ENCODE results near the gene NTN5.
"Not testable (repeated sequence)": the region's sequence is repeated elsewhere in the genome, so short reads cannot be mapped to it uniquely, and the experiment has no call there.

Gene NTN5

DNA sequence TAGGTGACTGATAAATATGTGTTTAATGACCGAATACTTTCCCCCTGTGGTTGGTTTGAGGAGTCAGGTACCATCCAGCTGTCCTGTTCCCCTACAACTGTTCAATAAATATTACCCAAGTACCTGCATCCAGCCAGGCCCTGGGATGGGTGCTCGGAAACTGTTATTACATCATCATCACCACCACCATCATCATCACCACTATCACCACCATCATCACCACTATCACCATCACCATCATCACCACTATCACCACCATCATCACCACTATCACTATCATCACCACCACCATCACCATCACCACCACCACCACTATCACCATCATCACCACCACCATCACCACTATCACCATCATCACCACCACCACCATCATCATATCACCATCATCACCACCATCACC, 4.1 kb downstream of the NTN5 start:
- TF ChIP-seq ZNF274 (IDR thresholded peaks at IDR 0.05; ENCODE audit: low read depth, low read length), result no peak
- no peak overlapping the region for H3K4me3 ChIP-seq (ENCODE audit: low read length)

DNA sequence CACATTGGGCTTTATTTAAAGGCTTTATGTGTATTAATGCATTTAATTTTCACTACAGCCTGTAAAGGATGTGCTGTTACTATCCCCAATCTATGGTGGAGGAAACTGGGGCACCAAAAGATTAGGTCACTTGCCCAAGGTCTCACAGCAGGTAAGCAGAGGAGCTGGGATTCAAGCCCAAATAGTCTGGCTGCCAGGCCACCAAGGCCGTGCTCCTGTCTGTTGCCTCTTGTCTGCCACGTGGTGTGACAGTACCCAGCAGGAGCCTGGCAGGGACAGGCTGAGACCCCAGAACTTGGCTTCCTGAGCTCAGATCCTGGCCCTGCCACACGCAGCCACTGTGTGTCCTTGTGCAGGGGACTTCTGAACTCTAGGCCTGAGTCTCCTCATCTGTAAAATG, 4.5 kb downstream of the NTN5 start:
- no peak for TF ChIP-seq ZNF274 (IDR thresholded peaks at IDR 0.05; ENCODE audit: low read depth, low read length)
- no peak overlapping the region for H3K4me3 ChIP-seq (ENCODE audit: low read length)

DNA sequence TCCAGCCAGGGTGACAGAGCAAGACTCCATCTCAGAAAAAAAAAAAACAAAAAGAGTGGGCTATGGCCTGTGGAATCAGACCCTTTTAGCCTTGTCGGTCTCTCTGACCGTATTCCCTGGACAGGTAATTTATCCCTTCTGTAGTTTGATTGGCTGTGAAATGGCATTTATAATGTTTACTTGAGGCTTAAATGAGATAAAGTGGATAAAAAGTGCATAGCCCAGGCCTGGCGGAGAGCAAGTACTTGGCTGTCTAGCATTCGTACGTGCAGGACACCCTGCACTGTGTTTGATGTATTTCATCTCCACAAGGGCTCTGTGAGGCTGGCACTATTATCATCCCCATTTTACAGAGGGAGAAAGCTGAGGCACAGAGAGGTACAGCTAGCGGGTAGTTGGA, 7.0 kb downstream of the NTN5 start:
- no peak overlapping the region for H3K4me3 ChIP-seq (ENCODE audit: low read length)
- TF ChIP-seq ZNF274 (IDR thresholded peaks at IDR 0.05; ENCODE audit: low read depth, low read length), result no peak

DNA sequence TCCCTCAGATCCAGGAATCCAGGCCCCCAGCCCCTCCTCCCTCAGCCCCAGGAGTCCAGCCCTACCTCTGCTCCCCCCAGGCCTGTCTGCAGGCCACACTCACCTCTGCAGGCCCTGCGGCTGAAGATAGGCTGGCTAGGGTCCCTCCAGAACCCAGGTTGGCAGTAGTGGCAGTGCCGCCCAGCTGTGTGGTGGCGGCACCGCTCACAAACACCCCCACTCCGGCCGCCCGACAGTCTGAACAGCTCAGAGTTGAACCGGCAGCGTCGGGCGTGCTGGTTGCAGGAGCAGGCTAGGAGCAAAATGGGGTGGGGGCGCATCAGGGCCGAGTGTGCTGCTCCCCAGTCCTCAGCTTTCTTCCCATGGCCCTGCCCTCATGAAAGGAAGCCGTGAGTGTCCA, 8.3 kb downstream of the NTN5 start:
- no peak for TF ChIP-seq ZNF274 (IDR thresholded peaks at IDR 0.05; ENCODE audit: low read depth, low read length)
- H3K4me3 ChIP-seq (ENCODE audit: low read length), result no peak overlapping the region

DNA sequence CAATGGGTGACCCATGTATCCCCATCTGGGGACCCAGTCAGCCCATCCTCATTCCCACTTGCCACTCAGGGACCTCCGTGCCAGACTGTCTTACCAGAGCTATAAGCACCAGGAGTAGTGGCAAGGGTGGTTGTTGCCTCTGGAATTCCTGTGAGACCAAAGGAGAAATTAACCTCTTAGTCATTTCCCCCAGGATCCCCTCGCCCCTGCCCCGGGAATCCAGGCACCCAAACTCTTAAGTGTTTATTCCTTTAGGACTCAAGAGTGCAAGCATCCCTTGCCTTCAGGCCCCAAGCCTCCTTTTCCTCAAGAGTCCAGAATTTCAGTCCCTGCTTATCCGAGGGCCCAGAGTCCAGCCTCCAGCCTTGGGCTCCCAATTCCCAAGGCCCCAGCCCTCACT, 9.2 kb downstream of the NTN5 start:
- TF ChIP-seq ZNF274 (IDR thresholded peaks at IDR 0.05; ENCODE audit: low read depth, low read length), result no peak
- H3K4me3 ChIP-seq (ENCODE audit: low read length), result no peak overlapping the region

DNA sequence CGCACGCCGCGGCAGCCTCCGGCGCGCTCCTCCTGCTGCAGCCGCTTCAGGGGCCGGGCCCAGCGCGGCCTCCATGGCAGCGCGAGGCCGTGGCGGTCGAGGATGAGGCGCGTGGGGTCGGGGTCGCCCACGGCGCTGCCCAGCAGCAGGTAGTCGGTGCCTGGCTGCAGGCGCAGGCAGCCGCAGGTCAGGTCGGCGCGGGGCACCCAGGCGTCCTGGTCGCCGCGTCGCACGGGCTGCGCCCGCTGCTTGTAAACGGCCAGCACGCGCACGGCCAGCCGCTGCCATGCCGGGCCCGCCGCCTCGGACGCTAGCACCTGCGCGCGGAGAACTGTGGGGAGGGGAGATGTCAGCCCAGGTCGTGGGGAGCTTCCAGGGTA, 11.1 kb downstream of the NTN5 start:
- H3K4me3 ChIP-seq (ENCODE audit: low read length), result no peak overlapping the region

DNA sequence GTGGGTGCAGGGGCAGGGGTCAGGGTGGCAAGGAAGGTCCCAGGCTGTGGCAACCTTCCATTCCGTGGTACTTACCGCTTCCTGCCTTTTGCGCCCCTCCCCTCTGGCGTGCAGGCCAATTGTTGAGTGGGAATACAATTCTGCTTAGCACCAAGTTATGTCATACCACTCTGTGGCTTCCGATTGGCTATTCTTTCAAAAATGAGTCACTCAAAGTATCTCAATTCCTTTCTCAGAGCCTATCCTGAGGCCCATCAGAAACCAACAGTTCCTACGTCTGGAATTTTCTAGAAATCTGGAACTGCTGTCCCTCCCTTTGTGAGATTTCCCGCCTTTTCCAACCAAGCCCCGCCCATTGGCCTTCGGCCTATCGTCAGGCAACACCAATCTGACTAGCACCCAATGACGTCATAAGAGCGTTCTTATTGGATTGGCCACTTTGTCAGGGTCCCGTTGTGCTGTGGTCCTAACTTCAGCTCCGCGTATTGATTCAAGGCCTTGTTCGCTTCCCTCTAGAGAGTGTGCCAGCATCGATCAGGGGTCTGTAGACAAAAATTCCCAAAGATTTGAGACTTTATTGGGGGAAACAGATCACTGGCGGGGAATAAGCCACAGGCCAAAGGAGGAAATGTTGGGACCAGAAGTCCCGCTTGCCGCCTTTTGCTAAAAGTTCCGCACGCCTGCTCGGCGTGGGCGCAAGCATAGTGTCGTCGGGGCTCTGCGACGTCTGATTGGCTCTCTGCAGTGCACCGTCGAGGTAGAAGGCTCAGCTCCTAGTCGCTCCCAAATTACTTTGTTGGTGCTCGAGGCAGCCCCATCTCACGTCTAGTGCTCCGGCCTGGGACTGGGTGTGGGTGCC, 11.7 kb downstream of the NTN5 start:
- H3K4me3 ChIP-seq (ENCODE audit: low read length), result no peak overlapping the region
- TF ChIP-seq ZNF274 (IDR thresholded peaks at IDR 0.05; ENCODE audit: low read depth, low read length), result no peak

More for the DNA sequence above, 11.1 kb downstream of the NTN5 start:
- no peak for TF ChIP-seq ZNF274 (IDR thresholded peaks at IDR 0.05; ENCODE audit: low read depth, low read length)

DNA sequence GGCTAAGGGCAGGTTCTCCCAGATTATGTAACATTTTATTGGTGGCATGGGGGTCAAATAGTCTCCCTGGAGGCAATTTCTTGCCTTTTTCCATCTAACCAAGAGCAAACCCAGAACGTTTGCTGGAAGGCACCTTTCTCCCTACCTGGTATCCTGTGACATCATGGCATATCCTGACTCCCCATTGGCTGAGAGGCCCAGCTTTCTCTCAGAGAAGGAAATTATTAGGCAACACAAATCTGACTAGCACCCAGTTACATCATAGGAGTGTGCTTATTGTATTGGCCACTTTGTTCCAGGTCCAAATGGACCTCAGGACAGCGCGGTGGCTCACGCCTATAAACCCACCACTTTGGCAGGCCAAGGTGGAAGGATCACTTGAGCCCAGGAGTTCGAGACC, 13.0 kb downstream of the NTN5 start:
- no peak for TF ChIP-seq ZNF274 (IDR thresholded peaks at IDR 0.05; ENCODE audit: low read depth, low read length)
- no peak overlapping the region for H3K4me3 ChIP-seq (ENCODE audit: low read length)

DNA sequence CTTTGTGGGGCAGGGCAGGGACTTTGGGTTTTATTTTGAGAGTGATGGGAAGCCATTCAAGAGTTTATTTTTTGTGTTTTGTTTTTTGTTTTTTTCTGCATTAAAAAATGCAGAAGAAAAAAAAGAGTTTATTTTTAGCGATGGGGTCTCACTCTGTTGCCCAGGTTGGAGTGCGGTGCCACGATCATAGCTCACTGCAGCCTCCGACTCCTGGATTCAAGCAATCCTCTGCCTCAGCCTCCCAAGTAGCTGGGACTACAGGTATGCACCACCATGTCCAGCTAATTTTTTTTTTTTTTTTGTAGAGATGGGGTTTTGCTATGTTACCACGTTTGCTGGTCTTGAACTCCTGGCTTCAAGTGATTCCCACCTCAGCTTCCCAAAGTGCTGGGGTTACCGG, 14.3 kb downstream of the NTN5 start:
- H3K4me3 ChIP-seq (ENCODE audit: low read length), result no peak overlapping the region
- no peak for TF ChIP-seq ZNF274 (IDR thresholded peaks at IDR 0.05; ENCODE audit: low read depth, low read length)

DNA sequence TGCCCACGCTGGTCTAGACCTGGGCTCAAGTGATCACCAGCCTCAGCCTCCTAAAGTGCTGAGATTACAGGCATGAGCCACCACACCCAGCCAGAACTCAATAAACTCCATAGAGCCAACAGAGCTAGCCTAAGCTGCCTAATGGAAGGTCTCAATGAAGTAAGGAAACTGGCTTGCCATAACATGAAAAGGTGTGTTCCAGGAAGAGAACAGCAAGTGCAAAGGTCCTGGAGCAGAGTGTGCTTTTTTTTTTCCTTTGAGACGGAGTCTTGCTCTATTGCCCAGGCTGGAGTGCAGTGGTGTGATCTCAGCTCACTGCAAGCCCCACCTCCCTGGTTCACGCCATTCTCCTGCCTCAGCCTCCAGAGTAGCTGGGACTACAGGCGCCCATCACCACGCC, 15.0 kb downstream of the NTN5 start:
- not testable (repeated sequence) for H3K4me3 ChIP-seq (ENCODE audit: low read length)

DNA sequence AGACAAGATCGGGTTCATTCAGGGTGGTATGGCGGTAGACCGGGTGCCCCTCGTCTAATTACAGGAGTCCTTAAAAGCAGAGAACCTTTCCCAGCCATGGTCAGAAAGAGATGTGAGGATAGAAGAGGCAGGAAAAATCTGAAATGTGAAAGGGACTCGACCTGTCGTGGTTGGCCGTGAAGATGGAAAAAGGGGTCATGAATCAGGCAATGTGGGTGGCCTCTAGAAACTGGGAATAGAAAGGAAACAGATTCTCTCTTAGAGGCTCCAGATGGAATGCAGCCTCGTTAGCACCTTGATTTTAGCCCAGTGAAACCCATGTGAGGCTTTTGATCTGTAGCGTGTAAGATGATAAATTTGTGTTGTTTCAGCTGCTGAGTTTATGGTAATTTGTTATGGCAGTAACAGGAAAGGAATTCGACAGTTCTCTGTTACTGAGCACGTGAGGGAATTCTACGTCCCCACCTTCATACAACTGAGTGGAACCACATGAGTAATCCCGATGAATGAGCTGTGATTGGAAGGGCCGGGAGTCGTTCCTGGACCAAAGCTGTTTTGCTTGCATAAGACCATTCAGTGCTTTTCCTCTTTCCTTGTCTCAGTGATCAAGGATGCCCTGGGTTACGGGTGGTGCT, 15.9 kb downstream of the NTN5 start:
- no peak for TF ChIP-seq ZNF274 (IDR thresholded peaks at IDR 0.05; ENCODE audit: low read depth, low read length)
- no peak overlapping the region for H3K4me3 ChIP-seq (ENCODE audit: low read length)

DNA sequence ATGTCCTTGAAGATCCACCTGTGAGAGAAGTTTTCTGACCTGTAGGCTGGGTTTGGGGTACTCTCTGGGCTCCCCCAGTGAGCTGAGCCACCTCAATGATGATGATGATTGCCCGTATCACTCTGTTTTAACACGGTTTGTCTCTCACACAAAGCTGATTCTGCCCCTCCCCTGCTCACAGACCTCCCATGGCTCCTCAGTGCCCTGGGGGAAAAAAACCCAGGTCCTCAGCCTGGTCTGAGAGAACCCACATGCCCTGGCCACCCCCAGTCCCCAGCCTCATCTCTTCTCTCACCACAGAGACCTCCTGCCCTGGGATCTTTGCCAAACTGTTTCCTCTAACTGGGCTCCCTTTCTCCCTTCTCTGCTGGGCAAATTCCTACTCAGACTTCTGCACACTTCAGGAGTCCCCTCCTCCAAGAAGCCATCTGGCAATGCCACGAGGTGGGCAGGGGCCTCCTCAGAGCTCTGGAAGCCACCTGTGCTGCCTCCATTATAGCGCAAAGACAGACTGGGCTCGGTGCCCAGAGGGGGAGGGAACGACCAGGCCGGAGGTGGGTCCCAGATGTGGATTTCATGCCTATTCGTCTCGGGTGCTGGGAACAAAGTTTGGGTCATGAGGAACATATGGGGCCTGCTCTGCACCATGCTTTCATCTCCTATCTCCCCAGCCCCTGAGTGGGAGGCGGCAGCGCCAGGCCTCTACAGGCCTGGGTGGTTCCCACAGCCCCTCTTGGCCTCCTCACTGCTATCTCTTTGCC, 18.3 kb downstream of the NTN5 start:
- no peak for TF ChIP-seq ZNF274 (IDR thresholded peaks at IDR 0.05; ENCODE audit: low read depth, low read length)
- H3K4me3 ChIP-seq (ENCODE audit: low read length), result no peak overlapping the region

DNA sequence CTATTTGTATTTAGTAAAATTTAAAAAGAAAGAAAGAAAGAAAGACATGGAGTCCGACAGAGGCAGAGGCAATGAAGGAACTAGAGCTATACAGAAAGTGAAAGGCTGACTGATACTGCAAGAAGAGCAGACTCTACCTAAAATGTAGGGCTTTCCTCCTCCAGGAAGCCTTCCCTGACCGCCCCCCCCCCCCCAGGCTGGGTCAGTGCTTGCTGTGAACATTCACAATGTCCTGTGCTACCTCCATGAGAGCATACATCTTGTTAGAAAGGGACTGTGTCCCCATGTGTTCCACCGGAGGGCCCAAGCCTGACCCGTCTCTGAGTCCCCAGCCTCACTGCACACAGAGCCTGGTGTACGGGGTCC, 21.2 kb downstream of the NTN5 start:
- no peak overlapping the region for H3K4me3 ChIP-seq (ENCODE audit: low read length)
- TF ChIP-seq ZNF274 (IDR thresholded peaks at IDR 0.05; ENCODE audit: low read depth, low read length), result no peak

DNA sequence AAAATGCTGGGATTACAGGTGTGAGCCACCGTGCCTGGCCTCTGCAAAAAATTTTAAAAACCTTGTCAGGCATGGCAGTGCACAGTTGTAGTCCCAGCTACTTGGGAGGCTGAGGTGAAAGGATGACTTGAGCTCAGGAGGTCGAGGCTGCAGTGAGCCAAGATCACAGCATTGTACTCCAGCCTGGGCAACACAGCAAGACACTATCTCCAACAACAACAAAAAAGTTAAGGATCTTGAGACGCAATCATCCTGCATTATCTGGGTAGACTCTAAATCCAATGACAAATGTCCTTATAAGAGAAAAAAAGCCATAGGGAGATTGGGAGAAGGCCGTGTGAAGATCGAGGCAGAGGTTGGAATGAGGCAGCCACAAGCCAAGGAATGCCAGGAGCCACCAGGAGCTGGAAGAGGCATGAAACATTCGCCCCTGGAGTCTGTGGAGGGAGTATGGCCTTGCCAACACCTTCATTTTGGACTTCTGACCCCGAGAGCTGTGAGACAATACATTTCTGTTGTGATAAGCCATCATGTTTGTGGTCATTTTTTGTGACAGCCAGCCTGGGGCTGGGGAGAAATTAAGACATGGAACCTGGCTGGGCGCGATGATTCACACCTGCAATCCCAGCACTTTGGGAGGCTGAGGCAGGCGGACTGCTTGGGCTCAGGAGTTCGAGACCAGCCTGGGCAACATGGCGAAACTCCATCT, 21.7 kb downstream of the NTN5 start:
- H3K4me3 ChIP-seq (ENCODE audit: low read length), result no peak overlapping the region
- no peak for TF ChIP-seq ZNF274 (IDR thresholded peaks at IDR 0.05; ENCODE audit: low read depth, low read length)
